Neural progenitor cell (in vitro differentiated cells): ENCODE data around the gene OR2C1.

ENCODE experiments used
- EZH2 ChIP-seq: fragments of 200-600 bp; sonication (generic); IDR thresholded peaks from 2 replicates; pipeline ENCODE4 v1.6.1; 2017; ENCODE audit warnings: antibody characterized with exemption, mild to moderate bottlenecking, moderate library complexity
- TF ChIP-seq, protein P1 (sequence below): fragments of 200-600 bp; sonication (generic); IDR thresholded peaks from 2 replicates; pipeline ENCODE4 v1.5.1; 2017; ENCODE audit warnings: antibody characterized with exemption, mild to moderate bottlenecking

DNA sequence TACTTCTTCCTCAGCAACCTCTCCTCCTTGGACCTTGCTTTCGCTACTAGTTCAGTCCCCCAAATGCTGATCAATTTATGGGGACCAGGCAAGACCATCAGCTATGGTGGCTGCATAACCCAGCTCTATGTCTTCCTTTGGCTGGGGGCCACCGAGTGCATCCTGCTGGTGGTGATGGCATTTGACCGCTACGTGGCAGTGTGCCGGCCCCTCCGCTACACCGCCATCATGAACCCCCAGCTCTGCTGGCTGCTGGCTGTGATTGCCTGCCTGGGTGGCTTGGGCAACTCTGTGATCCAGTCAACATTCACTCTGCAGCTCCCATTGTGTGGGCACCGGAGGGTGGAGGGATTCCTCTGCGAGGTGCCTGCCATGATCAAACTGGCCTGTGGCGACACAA lies 429 bp downstream of the OR2C1 start:
- TF ChIP-seq, protein P1, sequence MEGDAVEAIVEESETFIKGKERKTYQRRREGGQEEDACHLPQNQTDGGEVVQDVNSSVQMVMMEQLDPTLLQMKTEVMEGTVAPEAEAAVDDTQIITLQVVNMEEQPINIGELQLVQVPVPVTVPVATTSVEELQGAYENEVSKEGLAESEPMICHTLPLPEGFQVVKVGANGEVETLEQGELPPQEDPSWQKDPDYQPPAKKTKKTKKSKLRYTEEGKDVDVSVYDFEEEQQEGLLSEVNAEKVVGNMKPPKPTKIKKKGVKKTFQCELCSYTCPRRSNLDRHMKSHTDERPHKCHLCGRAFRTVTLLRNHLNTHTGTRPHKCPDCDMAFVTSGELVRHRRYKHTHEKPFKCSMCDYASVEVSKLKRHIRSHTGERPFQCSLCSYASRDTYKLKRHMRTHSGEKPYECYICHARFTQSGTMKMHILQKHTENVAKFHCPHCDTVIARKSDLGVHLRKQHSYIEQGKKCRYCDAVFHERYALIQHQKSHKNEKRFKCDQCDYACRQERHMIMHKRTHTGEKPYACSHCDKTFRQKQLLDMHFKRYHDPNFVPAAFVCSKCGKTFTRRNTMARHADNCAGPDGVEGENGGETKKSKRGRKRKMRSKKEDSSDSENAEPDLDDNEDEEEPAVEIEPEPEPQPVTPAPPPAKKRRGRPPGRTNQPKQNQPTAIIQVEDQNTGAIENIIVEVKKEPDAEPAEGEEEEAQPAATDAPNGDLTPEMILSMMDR = no peak
- TF ChIP-seq EZH2 = no peak
